Heart right ventricle (tissue), 16 donors: Measurements from ENCODE around the gene VNN1. TPM values are rescaled to one million over a fixed set of nuclear protein-coding genes. Genes with fewer than 3 reads are reported as not detected.
A peak's percentile ranks its signal among the peaks of the same experiment; 100 is the strongest.

Source experiments
- ATAC-seq, 8 donors: fragments of 200-7000 bp; cut with Tn5 transposase; one replicate each; pipeline ENCODE4 v1.9.1; 2020; ENCODE audit warnings: mild to moderate bottlenecking in 8 of 8, moderate library complexity in 8 of 8, moderate number of reproducible peaks in 1 of 8
- DNase-seq, 2 donors: peaks; one replicate each; pipeline ENCODE4 v3.0.0-alpha.2; 2020
- H3K27ac ChIP-seq, 10 donors: fragments of 200-600 bp; sonication (generic) in 2 of 10; one replicate each; pipeline versions ENCODE4 v1.5.0 to v1.8.0; 2020 to 2022; ENCODE audit warnings: mild to moderate bottlenecking in 3 of 10
- H3K27me3 ChIP-seq, 7 donors: fragments of 200-600 bp; one replicate each; pipeline ENCODE4 v1.8.0; 2021 to 2022; ENCODE audit warnings: mild to moderate bottlenecking in 2 of 7
- H3K36me3 ChIP-seq, 9 donors: fragments of 200-600 bp; sonication (generic) in 1 of 9; one replicate each; pipeline versions ENCODE4 v1.5.0 to v1.8.0; 2020 to 2022; ENCODE audit warnings: mild to moderate bottlenecking in 2 of 9
- H3K4me1 ChIP-seq, 9 donors: fragments of 200-600 bp; sonication (generic) in 1 of 9; one replicate each; pipeline versions ENCODE4 v1.5.0 to v1.8.0; 2020 to 2022; ENCODE audit warnings: mild to moderate bottlenecking in 4 of 9
- H3K4me3 ChIP-seq, 10 donors: fragments of 200-600 bp; sonication (generic) in 2 of 10; one replicate each; pipeline versions ENCODE4 v1.5.0 to v1.8.0; 2020 to 2022; ENCODE audit warnings: mild to moderate bottlenecking in 7 of 10, moderate library complexity in 2 of 10
- H3K9me3 ChIP-seq, 11 donors: fragments of 200-600 bp in 10 of 11; sonication (generic) in 2 of 11; one replicate each; pipeline versions ENCODE4 v1.5.0 to v1.8.0; 2013 to 2022; ENCODE audit warnings: mild to moderate bottlenecking in 2 of 11, control low read depth in 1 of 11, moderate library complexity in 1 of 11
- CTCF ChIP-seq, 9 donors: fragments of 200-600 bp; sonication (generic) in 2 of 9; IDR thresholded peaks; one replicate each; pipeline versions ENCODE4 v1.5.0 to v1.8.0; 2021 to 2022; ENCODE audit warnings: antibody characterized with exemption in 9 of 9, mild to moderate bottlenecking in 5 of 9, moderate library complexity in 1 of 9
- WGBS, 2 donors: extraction: QIAGEN DNeasy Blood & Tissue Kit; methylation state at CpG; one replicate each; pipeline ENCODE4 v1.1.7; 2013; ENCODE audit warnings: inconsistent platforms in 1 of 2; 5-methylcytosine and 5-hydroxymethylcytosine counted together
- intact Hi-C, 10 donors: fragments of 100-400 bp; cut with DNase I; formaldehyde crosslinking; loops; one replicate each; pipeline versions ENCODE4 v1.11.1 to v1.14.2; 2022
- polyA plus RNA-seq, 2 donors: library from polyadenylated mRNA; stranded (reverse); fragments of 200-250 nt; gene quantifications; one replicate each; pipeline ENCODE4 v1.2.3, GENCODE V29; 2013
- total RNA-seq, 10 donors: library from RNA; stranded (reverse); fragmentation: NEBNext Ultra II Directional in 3 of 10; extraction: Animal tissue kit (Norgen Biotek cat#: 25700) in 3 of 10; gene quantifications; one replicate each; pipeline versions ENCODE4 v1.2.1 to v1.2.4, GENCODE V29; 2021 to 2023
- donor health status: Arrhythmogenic right ventricular cardiomyopathy.
- donor health status: ischemic (EF 13 %, LVEDD 7.1; RV severe dilation, severe dysfunction).
- donor health status: healthy with polysubstance abuse.
- donor health status: DM: no; HTN: yes; CAD: no.
- donor health status: DM: no; HTN: no; CAD: no.
- donor health status: ischemic (EF 25% LVEDD 6.9; RV normal size, moderate dysfunction).
- donor health status: ischemic (EF 25% LVEDD 5.7; RV mildly dilated, moderate dysfunction).
- donor health status: healthy.
- donor health status: DM: yes; HTN: yes; CAD: no.
- donor health status: Ischemic cardiomyopathy.
- donor health status: ischemic (EF 35%, LVEDD 5.7; RV mildly dilated, moderate dysfunction).
- donor health status: nonischemic (EF 11% LVEDD 7.7; RV severe dilation, severe dysfunction).
- donor health status: DM: yes; HTN: yes; CAD: no.
- donor health status: PGD.
- donor health status: ischemic (EF 29% LVEDD 5.4; RV normal size, mild dysfunction).
- donor health status: nonischemic (EF 23%, LVEDD 6.1; RV moderate dilation, normal function).

VNN1 gene
- total and polyA plus RNA-seq, 12 donors = 0.09 to 2.0 (median 0.34) TPM

- intact Hi-C loops = no loop called here
- no peak for ATAC-seq
- TF ChIP-seq CTCF (IDR thresholded peaks at IDR 0.05) = no peak
- Histone ChIP-seq H3K36me3 (peaks cover 0 to 5% (median 0%) of the 10 kb centered on the region in 9 donors), H3K4me3 (no peak overlapping the region), H3K4me1 (peaks cover 0 to 29% (median 0%) of the 10 kb centered on the region in 9 donors), H3K27me3 (peaks cover 0 to 3% (median 0%) of the 10 kb centered on the region in 7 donors), H3K27ac (peak overlapping the region in 1 of 10 donors; percentile 83), H3K9me3 (no peaks in the 10 kb centered on the region)
- no peak for DNase-seq
- WGBS, 2 donors = 57 to 61% methylated on average over 1 of the region's 1 CpG
Measured at GRCh38 chr6:132741281-132741680, 27.4 kb upstream of the VNN1 start.

- Histone ChIP-seq H3K36me3 (no peaks in the 10 kb centered on the region), H3K27ac (peak overlapping the region in 1 of 10 donors; percentile 42), H3K4me3 (no peak overlapping the region), H3K9me3 (no peaks in the 10 kb centered on the region), H3K27me3 (peaks cover 0 to 3% (median 0%) of the 10 kb centered on the region in 7 donors), H3K4me1 (peaks cover 0 to 28% (median 0%) of the 10 kb centered on the region in 9 donors)
- ATAC-seq (no peak), DNase-seq (no peak)
- intact Hi-C loops = no loop called here
- 64 to 68% methylated on average over 1 of the region's 1 CpG for WGBS, 2 donors
- TF ChIP-seq CTCF (IDR thresholded peaks at IDR 0.05) = no peak
Measured at GRCh38 chr6:132736239-132736638, 22.4 kb upstream of the VNN1 start.

- peaks cover 0 to 3% (median 0%) of the 10 kb centered on the region in 7 donors for H3K27me3 ChIP-seq
- H3K27ac ChIP-seq = peak overlapping the region in 1 of 10 donors; percentile 61
- TF ChIP-seq CTCF (IDR thresholded peaks at IDR 0.05) = peak in 4 of 9 donors; percentile 15 to 33 (median 20)
- no peaks in the 10 kb centered on the region for H3K36me3 ChIP-seq
- ATAC-seq (no peak), DNase-seq (no peak)
- peaks cover 0 to 34% (median 0%) of the 10 kb centered on the region in 9 donors for H3K4me1 ChIP-seq
- WGBS, 2 donors = 42 to 44% methylated on average over 3 of the region's 3 CpGs
- H3K9me3 ChIP-seq = no peaks in the 10 kb centered on the region
- H3K4me3 ChIP-seq = no peak overlapping the region
- intact Hi-C loops = no loop called here
Measured at GRCh38 chr6:132734694-132735236, 20.9 kb upstream of the VNN1 start.

- DNase-seq = no peak
- TF ChIP-seq CTCF (IDR thresholded peaks at IDR 0.05) = no peak
- intact Hi-C loops = no loop called here
- WGBS, 2 donors = 76 to 88% methylated on average over 1 of the region's 1 CpG
- no peak for ATAC-seq
- Histone ChIP-seq H3K27ac (peak overlapping the region in 1 of 10 donors; percentile 61), H3K9me3 (no peaks in the 10 kb centered on the region), H3K27me3 (no peaks in the 10 kb centered on the region), H3K4me3 (no peak overlapping the region), H3K4me1 (peaks cover 0 to 34% (median 0%) of the 10 kb centered on the region in 9 donors), H3K36me3 (no peaks in the 10 kb centered on the region)
Measured at GRCh38 chr6:132733814-132734213, 20.0 kb upstream of the VNN1 start.
